NCI-H2029 (cell line): ENCODE data around the gene NT5C2.
"Not testable (repeated sequence)": the region's sequence is repeated elsewhere in the genome, so short reads cannot be mapped to it uniquely, and the experiment has no call there.

Experiments
- DNase-seq: peaks from one replicate; lab custom pipeline; 2025; lab: John Stamatoyannopoulos, UW

The NT5C2 gene

DNA sequence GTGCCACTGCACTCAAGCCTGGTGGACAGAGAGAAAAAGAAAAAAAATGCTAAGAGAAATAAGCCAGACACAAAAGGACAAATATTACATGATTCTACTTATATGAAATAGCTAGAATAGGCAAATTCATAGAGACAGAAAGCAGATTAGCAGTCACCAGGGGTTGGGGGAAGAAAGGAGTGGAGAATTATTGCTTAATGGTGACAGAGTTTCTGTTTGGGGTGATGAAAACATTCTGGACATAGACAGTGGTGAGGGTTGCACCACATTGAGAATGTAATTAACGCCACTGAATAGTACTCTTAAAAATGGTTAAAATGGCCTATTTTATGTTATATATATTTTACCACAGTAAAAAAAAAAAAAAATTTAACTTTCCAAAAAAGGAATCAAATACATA is 6.4 kb upstream of the NT5C2 start:
- DNase-seq, result no peak

- DNase-seq, result no peak
Measured at GRCh38 chr10:103198648-103199047, 5.6 kb upstream of the NT5C2 start.

GRCh38 chr10:103197903-103198302 is 4.8 kb upstream of the NT5C2 start:
- no peak for DNase-seq

DNA sequence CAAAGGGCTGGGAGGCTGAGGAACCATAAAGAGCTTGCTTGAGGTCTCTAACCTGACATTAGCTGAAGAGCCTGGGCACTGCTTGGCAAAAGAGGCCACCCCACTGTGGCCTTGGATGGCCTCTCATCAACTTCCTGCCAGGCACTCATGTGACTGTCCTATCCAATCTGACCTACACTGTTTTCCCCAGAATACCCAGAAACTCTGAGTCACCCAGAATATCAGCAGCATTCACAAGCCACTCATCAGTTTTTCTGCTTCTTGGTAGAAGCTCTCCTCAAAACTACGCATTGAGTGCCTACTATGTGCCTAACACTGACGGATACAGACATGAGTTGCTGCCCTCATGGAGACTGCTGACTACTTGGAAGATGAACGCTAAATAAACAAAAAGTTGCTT is 4.1 kb upstream of the NT5C2 start:
- DNase-seq, result no peak

GRCh38 chr10:103196516-103196915 is 3.4 kb upstream of the NT5C2 start:
- no peak for DNase-seq

DNA sequence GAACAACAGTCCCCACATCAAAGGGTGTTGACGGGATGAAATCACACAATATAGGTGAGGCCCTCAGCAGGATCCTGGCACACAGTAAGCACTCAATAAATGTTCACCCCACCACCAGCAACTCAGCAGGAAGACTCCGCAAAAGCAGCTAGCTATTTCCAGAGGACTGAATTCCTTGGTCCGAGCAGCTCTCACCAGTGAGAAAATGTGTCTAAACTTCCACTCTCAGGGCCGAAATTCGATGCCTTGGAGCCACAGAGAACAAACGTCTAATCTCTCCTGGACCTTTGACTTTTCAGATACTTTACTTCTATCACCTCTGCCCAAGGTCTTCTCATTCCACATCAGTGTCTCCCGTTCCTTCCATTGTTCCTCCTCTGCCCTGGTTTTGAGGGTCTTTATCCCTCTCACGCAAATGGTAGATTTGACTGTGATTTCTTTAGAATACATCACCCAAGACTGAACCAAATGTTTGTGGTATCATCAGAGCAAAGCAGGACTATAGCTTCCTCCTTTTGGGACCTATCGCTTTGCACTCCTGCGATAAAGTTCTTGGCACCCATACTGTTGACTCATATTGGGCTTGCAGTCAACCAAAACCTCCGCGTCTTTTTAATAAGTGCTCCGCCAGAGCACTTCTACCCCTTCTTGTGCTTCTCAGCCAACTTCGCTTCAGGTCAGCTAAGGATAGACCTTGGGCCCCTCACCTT is 903 bp upstream of the NT5C2 start:
- DNase-seq, result no peak

DNA sequence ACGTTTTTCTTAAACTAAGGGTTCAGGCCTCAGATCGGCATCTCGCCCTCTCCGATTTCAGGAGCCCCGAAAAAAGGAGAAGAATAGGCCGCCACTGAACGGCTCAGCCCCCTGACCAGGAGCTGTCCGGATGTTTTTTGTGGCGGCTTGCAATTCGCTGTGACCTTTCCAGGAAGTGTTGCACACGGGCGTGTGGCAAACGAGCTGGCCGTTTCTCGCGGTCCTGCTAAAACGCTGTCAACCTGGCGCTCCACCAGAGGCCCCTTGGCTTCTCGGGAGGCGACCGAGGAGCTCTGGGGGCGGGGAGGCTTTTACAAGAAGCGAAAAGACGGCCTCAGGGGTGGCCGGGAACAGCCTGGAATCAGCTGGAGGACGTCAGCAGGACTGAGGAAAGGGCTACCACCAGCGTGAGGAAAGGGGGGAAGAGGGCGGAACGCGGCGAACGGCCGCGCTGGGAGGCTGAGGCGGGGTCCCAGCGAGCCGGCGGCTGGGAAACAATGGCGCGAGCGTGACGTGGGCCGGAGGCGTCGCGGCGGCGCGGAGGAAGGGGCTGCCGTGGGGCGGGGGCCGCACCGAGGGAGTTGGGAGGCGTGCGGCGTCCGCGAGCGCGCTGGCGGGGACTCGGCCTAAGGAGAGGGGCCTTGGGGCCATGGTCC is 493 bp downstream of the NT5C2 start:
- peak; percentile 28 for DNase-seq

DNA sequence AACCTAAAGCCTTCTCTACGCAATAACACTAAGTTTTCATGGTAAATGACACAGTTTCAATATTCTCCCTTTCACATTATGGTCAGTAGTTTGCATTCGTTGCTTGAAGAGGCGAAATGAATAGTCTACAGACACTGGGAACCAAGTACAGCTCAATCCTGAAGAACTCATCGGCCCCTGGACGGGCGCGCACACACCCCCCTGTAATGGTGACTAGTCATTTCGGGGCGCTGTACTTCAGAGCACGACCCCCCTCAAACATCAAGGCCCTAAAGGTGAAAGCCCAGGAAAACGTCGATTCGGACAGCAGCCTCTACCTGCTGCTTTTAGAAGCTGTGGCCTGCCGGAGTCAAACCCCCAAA is 1.0 kb downstream of the NT5C2 start:
- no peak for DNase-seq

- DNase-seq, result not testable (repeated sequence)
Measured at GRCh38 chr10:103191198-103191597, 1.9 kb downstream of the NT5C2 start.

GRCh38 chr10:103188853-103189252 is 4.2 kb downstream of the NT5C2 start:
- DNase-seq, result no peak

DNA sequence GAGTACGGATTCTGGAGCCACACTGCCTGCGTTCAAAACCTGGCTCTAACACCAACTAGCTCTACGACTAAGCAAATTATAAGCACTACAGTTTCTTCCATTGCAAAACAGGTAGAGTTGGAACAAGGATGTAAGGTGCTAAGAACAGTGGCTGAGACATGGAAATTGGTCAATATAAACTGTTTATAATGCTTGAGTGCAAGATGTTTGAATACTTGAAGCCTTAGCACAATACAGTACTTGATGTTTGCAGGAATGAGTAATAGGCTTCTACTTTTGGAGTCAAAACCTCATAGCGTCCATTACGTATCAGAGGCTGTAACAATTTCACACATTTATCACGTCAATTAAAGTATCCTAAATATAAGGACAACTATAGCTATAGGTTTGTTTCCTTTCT is 6.9 kb downstream of the NT5C2 start:
- DNase-seq, result no peak

DNA sequence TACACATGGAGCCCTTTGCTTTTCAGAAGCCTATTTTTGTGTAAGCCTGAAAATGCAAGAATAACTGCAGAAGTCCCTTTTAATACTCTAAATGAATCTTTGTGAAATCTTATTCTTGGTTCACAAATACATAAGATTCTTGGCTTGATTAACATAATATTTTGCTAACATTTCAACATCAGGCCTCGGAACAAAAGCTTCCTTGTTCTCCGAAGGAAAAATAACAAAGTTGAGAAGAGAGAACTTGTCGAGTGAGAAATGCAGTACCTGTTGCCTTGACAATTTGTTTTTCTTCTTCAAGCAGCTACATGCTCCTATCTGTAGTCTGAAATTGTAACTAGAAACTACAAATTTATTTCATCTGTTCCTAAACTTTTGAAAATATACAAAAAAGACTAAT is 8.5 kb downstream of the NT5C2 start:
- DNase-seq, result no peak

DNA sequence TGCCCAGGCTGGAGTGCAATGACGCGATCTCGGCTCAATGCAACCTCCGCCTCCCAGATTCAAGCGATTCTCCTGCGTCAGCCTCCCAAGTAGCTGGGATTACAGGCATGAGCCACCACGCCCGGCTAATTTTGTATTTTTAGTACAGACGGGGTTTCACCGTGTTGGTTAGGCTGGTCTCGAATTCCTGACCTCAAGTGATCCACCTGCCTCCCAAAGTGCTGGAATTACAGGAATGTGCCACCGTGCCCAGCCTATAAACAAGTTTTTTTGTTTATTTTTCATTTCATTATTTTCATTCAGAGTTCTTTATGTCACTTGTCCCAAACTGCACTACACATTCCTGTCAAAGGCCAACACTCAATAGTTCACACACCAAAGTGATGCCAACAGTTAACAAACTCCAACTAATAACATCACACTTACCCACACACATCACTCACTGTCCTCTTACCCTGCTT is 9.1 kb downstream of the NT5C2 start:
- not testable (repeated sequence) for DNase-seq

GRCh38 chr10:103181244-103181643 is 11.8 kb downstream of the NT5C2 start:
- no peak for DNase-seq

GRCh38 chr10:103180491-103180890 is 12.6 kb downstream of the NT5C2 start:
- DNase-seq, result no peak

DNA sequence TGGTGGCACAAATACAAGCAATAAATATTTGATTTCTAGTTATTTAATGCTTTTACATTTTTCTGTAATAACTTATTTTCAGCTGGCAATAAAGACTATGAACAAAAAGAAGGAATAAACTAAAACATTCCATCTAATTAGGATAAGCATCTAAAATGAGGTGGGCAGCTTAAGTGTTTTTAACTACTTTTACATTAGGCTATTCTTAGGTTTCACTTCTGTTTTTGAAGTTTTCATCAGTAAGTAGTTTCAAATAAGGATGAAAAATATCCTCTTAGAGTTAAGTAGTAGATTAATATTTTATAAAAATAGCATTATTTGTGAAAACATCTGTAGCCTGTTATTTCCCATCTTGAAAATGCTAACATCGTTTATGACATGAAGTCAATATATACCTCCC is 15.9 kb downstream of the NT5C2 start:
- DNase-seq, result no peak

- no peak for DNase-seq
Measured at GRCh38 chr10:103175580-103176285, 17.3 kb downstream of the NT5C2 start.

DNA sequence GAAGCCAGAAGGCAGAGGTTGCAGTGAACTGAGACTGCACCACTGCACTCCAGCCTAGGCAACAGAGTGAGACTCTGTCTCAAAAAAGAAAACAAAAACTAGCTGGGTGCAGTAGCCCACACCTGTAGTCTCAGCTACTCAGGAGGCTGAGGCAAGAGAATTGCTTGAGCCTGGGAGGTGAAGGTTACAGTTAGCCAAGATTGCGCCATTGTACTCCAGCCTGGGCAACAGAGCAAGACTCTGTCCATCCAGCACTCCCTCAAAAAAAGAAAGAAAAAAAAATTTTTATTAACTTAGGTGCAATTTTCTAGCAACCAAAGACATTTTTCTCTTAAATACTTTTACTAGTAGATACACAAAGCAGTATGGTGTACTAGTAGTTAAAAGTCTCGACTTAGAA is 18.7 kb downstream of the NT5C2 start:
- not testable (repeated sequence) for DNase-seq

GRCh38 chr10:103171278-103171677 is 21.8 kb downstream of the NT5C2 start:
- no peak for DNase-seq

DNA sequence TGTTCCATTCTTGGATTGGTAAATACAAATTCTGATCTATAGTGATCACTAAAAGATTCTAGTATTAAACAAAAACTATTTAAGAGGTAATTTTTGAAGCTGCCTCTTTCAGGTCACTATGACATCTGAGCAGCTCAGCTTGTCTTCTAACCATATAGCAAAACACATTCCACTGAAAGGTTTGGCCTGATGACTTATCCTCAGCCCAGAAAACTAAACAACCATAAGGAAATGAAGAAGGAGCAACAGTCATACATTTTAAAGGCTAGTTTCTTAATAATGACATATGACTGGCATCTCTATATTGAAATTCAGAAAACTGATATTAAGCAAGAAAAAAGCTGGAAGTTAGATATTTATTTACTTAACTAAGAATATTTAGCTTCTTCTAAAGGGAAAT is 24.6 kb downstream of the NT5C2 start:
- no peak for DNase-seq

GRCh38 chr10:103167554-103167953 is 25.5 kb downstream of the NT5C2 start:
- not testable (repeated sequence) for DNase-seq

DNA sequence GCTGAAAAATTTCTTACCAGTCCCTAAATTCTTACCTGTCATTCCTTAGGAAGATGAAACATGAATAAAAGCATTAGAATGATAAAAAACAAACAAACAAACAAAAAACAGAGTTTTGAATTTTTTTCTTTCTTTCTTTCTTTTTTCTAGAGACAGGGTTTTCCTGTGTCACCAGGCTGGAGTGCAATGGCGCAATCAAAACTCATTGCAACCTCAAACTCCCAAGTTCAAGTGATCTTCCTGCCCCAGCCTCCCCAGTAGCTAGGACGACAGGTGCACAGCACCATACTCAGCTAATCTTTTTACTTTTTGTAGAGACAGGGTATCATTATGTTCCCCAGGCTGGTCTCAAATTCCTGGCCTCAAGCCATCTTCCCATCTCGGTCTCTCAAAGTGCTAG is 26.5 kb downstream of the NT5C2 start:
- no peak for DNase-seq

GRCh38 chr10:103163766-103164403 is 29.2 kb downstream of the NT5C2 start:
- DNase-seq, result not testable (repeated sequence)
